Activated CD8-positive, alpha-beta T cell treated with anti-CD3 and anti-CD28 coated beads, Interleukin-2, amount 10 ng/mL, durations not matched to agents 7 days and 5 days (primary cell): ENCODE data around the gene ESYT3. TPM values are rescaled to one million over a fixed set of nuclear protein-coding genes. Genes with fewer than 3 reads are reported as not detected.
"Not testable (repeated sequence)": the region's sequence is repeated elsewhere in the genome, so short reads cannot be mapped to it uniquely, and the experiment has no call there.

Source experiments
- ATAC-seq: fragments of 150-1000 bp; cut with Tn5 transposase; one replicate; pipeline ENCODE4 v1.10.0; 2021; ENCODE audit warnings: moderate library complexity
- CTCF ChIA-PET: fragments of 350-600 bp; sonication (Branson Sonifier 250); formaldehyde crosslinking; loops from one replicate; lab custom pipeline; 2021; ENCODE audit warnings: antibody characterized with exemption; lab: Charles Lee
- POLR2A ChIA-PET: fragments of 350-600 bp; sonication (Branson Sonifier 250); formaldehyde crosslinking; loops from one replicate; lab custom pipeline; 2021; ENCODE audit warnings: antibody characterized with exemption; lab: Charles Lee
- DNase-seq: peaks from one replicate; pipeline ENCODE4 v3.0.0-alpha.2; 2020
- H3K27ac Mint-ChIP-seq: one replicate; pipeline ENCODE4 v1.8.0; 2021; ENCODE audit warnings: mild to moderate bottlenecking, mixed read lengths
- H3K27me3 Mint-ChIP-seq: one replicate; pipeline ENCODE4 v1.8.0; 2021; ENCODE audit warnings: low read depth, mixed read lengths
- H3K36me3 Mint-ChIP-seq: one replicate; pipeline ENCODE4 v1.8.0; 2021; ENCODE audit warnings: low read depth, mixed read lengths
- H3K4me1 Mint-ChIP-seq: one replicate; pipeline ENCODE4 v1.8.0; 2021; ENCODE audit warnings: low read depth, mixed read lengths
- H3K4me3 Mint-ChIP-seq: one replicate; pipeline ENCODE4 v1.8.0; 2021; ENCODE audit warnings: mild to moderate bottlenecking, mixed read lengths
- H3K9me3 Mint-ChIP-seq: one replicate; pipeline ENCODE4 v1.8.0; 2022; ENCODE audit warnings: mixed read lengths; ENCODE audit not compliant: insufficient read depth
- total RNA-seq, 2 experiments: library from RNA; stranded (reverse); gene quantifications; one replicate each; pipeline ENCODE4 v1.2.3, GENCODE V29; 2021

ESYT3 gene
- total RNA-seq, 2 experiments from 2014 or later, result 0.16 to 0.18 TPM

DNA sequence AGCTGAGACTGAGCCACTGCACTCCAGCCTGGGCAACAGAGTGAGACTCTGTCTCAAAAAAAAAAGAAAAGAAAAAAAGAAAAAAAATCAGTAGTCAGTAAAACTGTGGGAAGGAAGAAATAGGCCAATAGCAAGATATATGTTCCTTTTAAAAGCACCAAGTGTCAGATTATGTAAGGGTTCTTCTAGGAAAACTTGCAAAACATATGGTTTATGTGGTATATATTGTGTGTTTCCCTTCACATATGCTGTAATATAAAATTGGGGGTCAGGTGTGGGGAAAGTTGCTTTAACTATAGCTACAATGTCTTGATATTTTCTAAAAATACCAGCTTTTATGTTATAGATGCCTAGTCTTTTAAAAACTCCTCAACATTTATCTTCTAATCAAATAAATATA lies 64.6 kb downstream of the ESYT3 start:
- H3K27ac Mint-ChIP-seq, result no peak overlapping the region
- no peak overlapping the region for H3K4me3 Mint-ChIP-seq
- POLR2A ChIA-PET, result no interaction called here
- H3K4me1 Mint-ChIP-seq, result no peaks in the 10 kb centered on the region
- ATAC-seq (no peak), DNase-seq (no peak)
- CTCF ChIA-PET, result interaction anchor here (1.0 to 1.3 kb wide), 2 partner anchors 20 to 416 kb away, joined by 3 read pairs; no protein-coding TSS in a partner anchor
- H3K36me3 Mint-ChIP-seq, result peaks cover 9% of the 10 kb centered on the region
- H3K9me3 Mint-ChIP-seq, result no peaks in the 10 kb centered on the region
- no peaks in the 10 kb centered on the region for H3K27me3 Mint-ChIP-seq

DNA sequence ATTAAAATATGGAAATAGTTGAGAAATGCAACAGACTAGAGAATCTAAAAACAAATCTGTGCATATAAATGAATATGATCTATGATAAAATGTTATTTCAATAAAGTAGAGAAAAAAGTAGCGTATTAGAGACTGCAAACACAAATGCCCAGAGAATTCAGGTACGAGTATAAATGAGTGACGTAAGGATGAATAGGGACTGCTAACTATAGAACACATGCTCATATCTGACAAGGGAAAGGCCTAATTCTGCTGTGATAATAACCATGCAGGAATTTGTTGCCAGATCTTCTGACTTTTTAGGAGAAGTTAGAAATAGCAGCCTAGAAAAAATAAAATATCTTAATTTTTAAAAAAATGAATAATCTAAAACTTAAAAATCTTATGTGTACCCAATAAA lies 73.1 kb downstream of the ESYT3 start:
- DNase-seq (no peak), ATAC-seq (no peak)
- Mint-ChIP-seq H3K9me3 (no peaks in the 10 kb centered on the region), H3K4me3 (no peak overlapping the region), H3K27me3 (no peaks in the 10 kb centered on the region), H3K36me3 (peaks cover 9% of the 10 kb centered on the region), H3K4me1 (peaks cover 7% of the 10 kb centered on the region), H3K27ac (no peak overlapping the region)
- ChIA-PET CTCF (interaction anchor here (1.0 kb wide), 1 partner anchor 28 kb away, joined by 3 read pairs; no protein-coding TSS in a partner anchor), POLR2A (no interaction called here)

DNA sequence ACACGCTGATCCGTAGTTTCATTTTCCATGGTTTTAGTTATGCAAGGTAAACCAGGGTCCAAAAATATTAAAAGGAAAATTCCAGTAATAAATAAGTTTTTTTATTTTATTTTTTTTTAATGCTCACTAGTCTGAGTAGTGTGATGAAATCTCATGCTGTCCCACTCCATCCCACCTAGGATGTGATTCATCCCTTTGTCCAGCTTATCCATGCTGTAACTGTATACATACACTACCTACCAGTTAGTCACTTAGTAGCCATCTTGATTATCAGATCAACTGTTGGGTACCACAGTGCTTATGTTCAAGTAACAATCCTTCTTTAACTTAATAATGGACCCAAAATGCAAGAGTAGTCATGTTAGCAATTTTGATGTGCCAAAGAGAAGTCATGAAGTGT lies 75.2 kb downstream of the ESYT3 start:
- H3K4me3 Mint-ChIP-seq, result no peak overlapping the region
- no peaks in the 10 kb centered on the region for H3K27me3 Mint-ChIP-seq
- H3K27ac Mint-ChIP-seq, result no peak overlapping the region
- peaks cover 24% of the 10 kb centered on the region for H3K4me1 Mint-ChIP-seq
- DNase-seq, result no peak
- CTCF ChIA-PET, result no interaction called here
- no peak for ATAC-seq
- no peaks in the 10 kb centered on the region for H3K9me3 Mint-ChIP-seq
- peaks cover 9% of the 10 kb centered on the region for H3K36me3 Mint-ChIP-seq
- POLR2A ChIA-PET, result no interaction called here

DNA sequence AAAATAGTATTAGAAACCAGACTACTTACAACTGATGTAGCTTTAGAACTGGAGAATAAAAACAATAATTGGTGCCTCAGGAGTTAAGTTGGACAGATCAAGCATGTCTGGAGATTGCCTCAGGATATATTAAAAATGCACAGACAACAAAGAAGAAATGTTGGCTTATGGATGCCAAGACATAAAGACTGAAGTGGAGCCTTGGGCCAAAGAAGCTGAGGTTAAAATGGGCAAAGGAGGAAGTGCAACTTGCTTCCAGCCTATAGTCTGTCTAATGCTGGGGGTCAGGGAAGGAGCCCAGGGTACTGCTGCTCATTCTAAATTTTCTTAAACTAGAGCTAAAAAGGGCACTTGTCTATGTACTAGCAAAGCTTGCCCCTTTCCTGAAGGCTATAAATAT lies 77.5 kb downstream of the ESYT3 start:
- CTCF ChIA-PET, result interaction anchor here (1.0 to 3.0 kb wide), 6 partner anchors 33 to 424 kb away, joined by 3 to 22 read pairs (median 8); partner anchors contain the start of gene CEP70
- peaks cover 24% of the 10 kb centered on the region for H3K4me1 Mint-ChIP-seq
- DNase-seq, result no peak
- POLR2A ChIA-PET, result no interaction called here
- no peak overlapping the region for H3K4me3 Mint-ChIP-seq
- no peaks in the 10 kb centered on the region for H3K27me3 Mint-ChIP-seq
- no peak overlapping the region for H3K27ac Mint-ChIP-seq
- H3K9me3 Mint-ChIP-seq, result no peaks in the 10 kb centered on the region
- ATAC-seq, result no peak
- peaks cover 19% of the 10 kb centered on the region for H3K36me3 Mint-ChIP-seq

DNA sequence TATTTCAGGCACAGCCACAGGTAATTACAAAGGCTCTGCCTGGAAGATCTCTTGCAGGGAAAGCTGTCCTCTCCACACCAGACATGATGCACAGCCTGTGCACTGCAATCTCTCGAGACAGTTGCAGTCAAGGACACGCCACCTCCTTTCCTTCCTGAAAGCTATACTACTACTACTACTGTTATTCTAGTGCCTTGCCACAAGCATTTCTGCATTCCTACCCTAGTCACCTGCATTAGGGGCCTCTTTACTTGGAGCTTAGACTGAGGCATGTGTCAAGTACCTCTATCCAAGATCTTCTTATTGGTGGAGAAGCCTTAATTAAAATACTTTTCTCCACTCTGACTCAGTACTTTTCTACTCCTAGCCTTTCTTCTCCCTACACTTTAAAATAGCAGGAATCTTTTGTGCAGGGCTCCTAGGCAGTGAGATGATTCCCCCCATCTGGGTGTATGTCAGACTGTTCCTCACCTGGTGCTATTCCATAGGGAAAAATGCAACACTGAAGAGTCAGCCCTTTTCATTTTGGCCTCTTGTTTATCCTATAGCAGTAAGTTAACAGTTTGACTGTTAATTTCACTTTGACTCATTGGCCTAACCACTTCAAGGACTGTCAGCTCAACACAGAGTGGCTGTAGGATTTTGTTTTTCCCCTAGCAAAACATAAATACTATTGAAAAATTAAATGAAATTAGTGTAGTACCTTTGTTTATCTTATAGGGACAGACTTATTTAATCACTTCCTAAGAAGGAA lies 78.9 kb downstream of the ESYT3 start:
- H3K4me1 Mint-ChIP-seq, result peaks cover 24% of the 10 kb centered on the region
- H3K27ac Mint-ChIP-seq, result peak overlapping the region; percentile 17
- peak; percentile 84 for ATAC-seq
- no peaks in the 10 kb centered on the region for H3K9me3 Mint-ChIP-seq
- H3K4me3 Mint-ChIP-seq, result no peak overlapping the region
- no peaks in the 10 kb centered on the region for H3K27me3 Mint-ChIP-seq
- CTCF ChIA-PET, result interaction anchor here (0.7 to 3.0 kb wide), 11 partner anchors 13 to 423 kb away, joined by 3 to 22 read pairs (median 4); partner anchors contain the start of gene CEP70
- POLR2A ChIA-PET, result interaction anchor here (1.5 kb wide), 1 partner anchor 81 kb away, joined by 8 read pairs; the partner anchor contains the start of gene CEP70
- DNase-seq, result no peak
- peaks cover 20% of the 10 kb centered on the region for H3K36me3 Mint-ChIP-seq

DNA sequence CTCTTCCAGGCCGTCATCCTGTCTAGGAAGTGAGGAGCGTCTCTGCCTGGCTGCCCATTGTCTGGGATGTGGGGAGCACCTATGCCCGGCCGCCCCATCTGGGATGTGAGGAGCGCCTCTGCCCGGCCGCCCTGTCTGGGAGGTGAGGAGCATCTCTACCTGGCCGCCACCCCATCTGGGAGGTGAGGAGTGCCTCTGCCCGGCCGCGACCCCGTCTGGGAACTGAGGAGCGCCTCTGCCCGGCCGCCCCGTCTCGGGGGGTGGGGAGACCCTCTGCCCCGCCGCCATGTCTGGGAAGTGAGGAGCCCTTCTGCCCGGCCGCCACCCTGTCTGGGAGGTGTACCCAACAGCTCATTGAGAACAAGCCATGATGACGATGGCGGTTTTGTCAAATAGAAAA lies 87.0 kb downstream of the ESYT3 start:
- POLR2A ChIA-PET, H3K4me1 Mint-ChIP-seq, H3K4me3 Mint-ChIP-seq, DNase-seq, H3K9me3 Mint-ChIP-seq, H3K27ac Mint-ChIP-seq, H3K27me3 Mint-ChIP-seq, ATAC-seq, CTCF ChIA-PET: not testable (repeated sequence)
- peaks cover 44% of the 10 kb centered on the region for H3K36me3 Mint-ChIP-seq

Other genes starting within 250 kb of the ESYT3 start
- 10 to 100 TPM; 50.4 to 53.2 TPM for gene ARMC8, start 247.3 kb upstream of the ESYT3 start, total RNA-seq
- not detected for gene NME9, start 104.8 kb upstream of the ESYT3 start, total RNA-seq
- gene MRAS, start 86.0 kb upstream of the ESYT3 start, total RNA-seq, result not detected
- 10 to 100 TPM; 15.9 to 19.5 TPM for gene CEP70, start 159.6 kb downstream of the ESYT3 start, total RNA-seq
- gene FAIM, start 174.2 kb downstream of the ESYT3 start, total RNA-seq, result 1 to 10 TPM; 4.2 to 5.9 TPM